HL-60 (cell line): ENCODE data around the gene IPPK.

Experiments
- DNase-seq, 2 experiments: peaks; one replicate each; pipeline ENCODE4 v3.0.0-alpha.2; 2010 to 2020; ENCODE audit warnings: low read depth in 1 of 2, low spot score in 1 of 2
- H3K27ac ChIP-seq: fragments of 250-450 bp; sonication (Bioruptor Pico); replicated peaks from 2 replicates; pipeline ENCODE4 v1.5.1; 2020; ENCODE audit warnings: mild to moderate bottlenecking, moderate library complexity
- H3K27me3 ChIP-seq: fragments of 250-450 bp; sonication (Bioruptor Pico); 2 replicates; pipeline ENCODE4 v1.5.1; 2021; ENCODE audit warnings: mild to moderate bottlenecking, moderate library complexity; ENCODE audit not compliant: insufficient read depth, poor library complexity, severe bottlenecking
- H3K4me3 ChIP-seq: replicated peaks from 2 replicates; pipeline ENCODE4 v1.5.1; 2011; ENCODE audit warnings: mild to moderate bottlenecking, control low read depth, low read length; ENCODE audit not compliant: insufficient read depth
- CTCF ChIP-seq: IDR thresholded peaks from one replicate; pipeline ENCODE4 v1.5.1; 2011; ENCODE audit warnings: low read length, control low read depth, inconsistent platforms; ENCODE audit not compliant: insufficient read depth
- GABPA ChIP-seq: IDR thresholded peaks from 2 replicates; pipeline ENCODE4 v1.6.1; 2012; ENCODE audit warnings: low read depth
- POLR2AphosphoS5 ChIP-seq: IDR thresholded peaks from 2 replicates; pipeline ENCODE4 v1.6.1; 2012; ENCODE audit warnings: low read depth
- REST ChIP-seq: IDR thresholded peaks from 2 replicates; pipeline ENCODE4 v1.6.1; 2012; ENCODE audit warnings: low read depth; ENCODE audit not compliant: insufficient replicate concordance
- SPI1 ChIP-seq: IDR thresholded peaks from 2 replicates; pipeline ENCODE4 v1.6.1; 2012; ENCODE audit warnings: low read depth, mild to moderate bottlenecking, borderline replicate concordance

IPPK gene

GRCh38 chr9:92612816-92613215 lies 57.1 kb downstream of the IPPK start:
- no peak for DNase-seq
- TF ChIP-seq CTCF = no peak
- TF ChIP-seq GABPA = no peak
- TF ChIP-seq SPI1 = no peak
- TF ChIP-seq POLR2AphosphoS5 = no peak
- no peak for TF ChIP-seq REST
- H3K4me3 ChIP-seq = no peak overlapping the region

GRCh38 chr9:92612292-92612691 lies 57.6 kb downstream of the IPPK start:
- Histone ChIP-seq H3K27me3 (no peaks in the 10 kb centered on the region), H3K27ac (no peak overlapping the region), H3K4me3 (no peak overlapping the region)
- DNase-seq = no peak
- TF ChIP-seq POLR2AphosphoS5 (no peak), GABPA (no peak), CTCF (no peak), SPI1 (no peak), REST (no peak)

More at GRCh38 chr9:92612816-92613215, 57.1 kb downstream of the IPPK start:
- H3K27me3 ChIP-seq = no peaks in the 10 kb centered on the region
- no peak overlapping the region for H3K27ac ChIP-seq

GRCh38 chr9:92611621-92612285 lies 58.2 kb downstream of the IPPK start:
- no peak for DNase-seq

More at GRCh38 chr9:92611621-92612285, 58.2 kb downstream of the IPPK start:
- Histone ChIP-seq H3K4me3 (no peak overlapping the region), H3K27ac (no peak overlapping the region), H3K27me3 (no peaks in the 10 kb centered on the region)
- TF ChIP-seq GABPA = no peak
- TF ChIP-seq POLR2AphosphoS5 = no peak
- no peak for TF ChIP-seq SPI1
- no peak for TF ChIP-seq REST
- no peak for TF ChIP-seq CTCF
